Measurements from ENCODE around the gene PIK3CD.

Gene PIK3CD

DNA sequence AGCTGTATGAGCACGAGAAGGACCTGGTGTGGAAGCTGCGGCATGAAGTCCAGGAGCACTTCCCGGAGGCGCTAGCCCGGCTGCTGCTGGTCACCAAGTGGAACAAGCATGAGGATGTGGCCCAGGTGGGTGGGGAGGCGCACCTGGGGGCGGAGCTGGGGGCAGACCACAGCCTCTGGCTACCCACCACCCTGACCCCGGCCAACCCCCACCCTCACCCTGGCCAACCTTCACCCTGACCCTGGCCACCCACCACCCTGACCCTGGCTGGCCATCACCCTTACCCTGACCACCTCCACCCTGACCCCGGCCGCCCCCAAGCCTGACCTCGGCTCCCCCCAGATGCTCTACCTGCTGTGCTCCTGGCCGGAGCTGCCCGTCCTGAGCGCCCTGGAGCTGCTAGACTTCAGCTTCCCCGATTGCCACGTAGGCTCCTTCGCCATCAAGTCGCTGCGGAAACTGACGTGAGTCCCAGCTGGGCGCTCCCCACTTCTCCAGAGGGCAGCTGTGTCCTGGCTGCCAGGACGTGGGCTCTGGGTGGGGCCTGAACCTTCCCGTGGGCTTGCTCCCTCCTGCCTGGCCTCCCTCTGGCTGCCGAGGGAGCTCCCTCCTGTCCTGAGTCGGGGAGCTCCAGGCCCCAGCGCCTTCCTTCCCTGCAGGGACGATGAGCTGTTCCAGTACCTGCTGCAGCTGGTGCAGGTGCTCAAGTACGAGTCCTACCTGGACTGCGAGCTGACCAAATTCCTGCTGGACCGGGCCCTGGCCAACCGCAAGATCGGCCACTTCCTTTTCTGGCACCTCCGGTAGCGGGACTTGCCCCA lies 69.5 kb downstream of the PIK3CD start:
- TF ChIP-seq, protein P1, sequence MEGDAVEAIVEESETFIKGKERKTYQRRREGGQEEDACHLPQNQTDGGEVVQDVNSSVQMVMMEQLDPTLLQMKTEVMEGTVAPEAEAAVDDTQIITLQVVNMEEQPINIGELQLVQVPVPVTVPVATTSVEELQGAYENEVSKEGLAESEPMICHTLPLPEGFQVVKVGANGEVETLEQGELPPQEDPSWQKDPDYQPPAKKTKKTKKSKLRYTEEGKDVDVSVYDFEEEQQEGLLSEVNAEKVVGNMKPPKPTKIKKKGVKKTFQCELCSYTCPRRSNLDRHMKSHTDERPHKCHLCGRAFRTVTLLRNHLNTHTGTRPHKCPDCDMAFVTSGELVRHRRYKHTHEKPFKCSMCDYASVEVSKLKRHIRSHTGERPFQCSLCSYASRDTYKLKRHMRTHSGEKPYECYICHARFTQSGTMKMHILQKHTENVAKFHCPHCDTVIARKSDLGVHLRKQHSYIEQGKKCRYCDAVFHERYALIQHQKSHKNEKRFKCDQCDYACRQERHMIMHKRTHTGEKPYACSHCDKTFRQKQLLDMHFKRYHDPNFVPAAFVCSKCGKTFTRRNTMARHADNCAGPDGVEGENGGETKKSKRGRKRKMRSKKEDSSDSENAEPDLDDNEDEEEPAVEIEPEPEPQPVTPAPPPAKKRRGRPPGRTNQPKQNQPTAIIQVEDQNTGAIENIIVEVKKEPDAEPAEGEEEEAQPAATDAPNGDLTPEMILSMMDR (IDR thresholded peaks at IDR 0.05; ENCODE audit: borderline replicate concordance, insufficient read depth, low read depth, low read length): no peak
- H3K4me3 ChIP-seq (ENCODE audit: low read depth, low read length): no peak overlapping the region

DNA sequence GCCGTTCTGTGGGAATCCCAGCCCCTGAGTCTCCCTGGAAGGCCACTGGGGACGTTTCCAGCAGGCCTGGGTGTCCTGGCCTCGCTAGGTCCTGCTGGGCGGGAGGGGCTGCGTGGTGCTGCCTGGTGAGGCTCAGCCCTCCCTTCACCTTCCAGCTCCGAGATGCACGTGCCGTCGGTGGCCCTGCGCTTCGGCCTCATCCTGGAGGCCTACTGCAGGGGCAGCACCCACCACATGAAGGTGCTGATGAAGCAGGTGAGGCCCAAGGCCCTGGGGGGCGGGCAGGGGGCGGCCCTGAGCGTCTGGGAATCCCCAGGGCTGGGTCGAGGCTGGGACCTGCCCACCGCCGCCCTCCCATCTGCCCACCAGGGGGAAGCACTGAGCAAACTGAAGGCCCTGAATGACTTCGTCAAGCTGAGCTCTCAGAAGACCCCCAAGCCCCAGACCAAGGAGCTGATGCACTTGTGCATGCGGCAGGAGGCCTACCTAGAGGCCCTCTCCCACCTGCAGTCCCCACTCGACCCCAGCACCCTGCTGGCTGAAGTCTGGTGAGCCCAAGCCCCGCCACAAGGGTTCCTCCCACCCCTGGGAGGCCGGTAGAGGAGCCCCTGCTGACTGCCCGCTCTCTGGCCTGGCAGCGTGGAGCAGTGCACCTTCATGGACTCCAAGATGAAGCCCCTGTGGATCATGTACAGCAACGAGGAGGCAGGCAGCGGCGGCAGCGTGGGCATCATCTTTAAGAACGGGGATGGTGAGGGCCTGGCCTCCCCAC lies 70.3 kb downstream of the PIK3CD start:
- H3K4me3 ChIP-seq (ENCODE audit: low read depth, low read length): no peak overlapping the region
- TF ChIP-seq, protein P1 (IDR thresholded peaks at IDR 0.05; ENCODE audit: borderline replicate concordance, insufficient read depth, low read depth, low read length): peak; percentile 77

DNA sequence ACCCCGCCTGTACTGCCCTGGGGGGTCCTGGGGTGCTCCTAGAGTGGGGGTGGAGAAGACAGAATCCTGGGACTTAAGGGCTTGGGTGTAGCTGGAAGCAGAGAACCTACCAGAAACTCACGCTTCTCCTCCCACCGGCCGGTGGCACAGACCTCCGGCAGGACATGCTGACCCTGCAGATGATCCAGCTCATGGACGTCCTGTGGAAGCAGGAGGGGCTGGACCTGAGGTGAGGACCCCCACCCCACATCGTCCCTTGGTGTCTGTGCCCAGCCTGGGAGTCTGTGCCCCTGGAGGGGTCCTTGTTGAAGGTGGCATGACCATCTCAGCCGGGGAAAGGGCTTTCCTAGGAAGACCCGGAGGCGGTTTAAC lies 70.8 kb downstream of the PIK3CD start:
- TF ChIP-seq, protein P1 (IDR thresholded peaks at IDR 0.05; ENCODE audit: borderline replicate concordance, insufficient read depth, low read depth, low read length): no peak
- H3K4me3 ChIP-seq (ENCODE audit: low read depth, low read length): no peak overlapping the region

DNA sequence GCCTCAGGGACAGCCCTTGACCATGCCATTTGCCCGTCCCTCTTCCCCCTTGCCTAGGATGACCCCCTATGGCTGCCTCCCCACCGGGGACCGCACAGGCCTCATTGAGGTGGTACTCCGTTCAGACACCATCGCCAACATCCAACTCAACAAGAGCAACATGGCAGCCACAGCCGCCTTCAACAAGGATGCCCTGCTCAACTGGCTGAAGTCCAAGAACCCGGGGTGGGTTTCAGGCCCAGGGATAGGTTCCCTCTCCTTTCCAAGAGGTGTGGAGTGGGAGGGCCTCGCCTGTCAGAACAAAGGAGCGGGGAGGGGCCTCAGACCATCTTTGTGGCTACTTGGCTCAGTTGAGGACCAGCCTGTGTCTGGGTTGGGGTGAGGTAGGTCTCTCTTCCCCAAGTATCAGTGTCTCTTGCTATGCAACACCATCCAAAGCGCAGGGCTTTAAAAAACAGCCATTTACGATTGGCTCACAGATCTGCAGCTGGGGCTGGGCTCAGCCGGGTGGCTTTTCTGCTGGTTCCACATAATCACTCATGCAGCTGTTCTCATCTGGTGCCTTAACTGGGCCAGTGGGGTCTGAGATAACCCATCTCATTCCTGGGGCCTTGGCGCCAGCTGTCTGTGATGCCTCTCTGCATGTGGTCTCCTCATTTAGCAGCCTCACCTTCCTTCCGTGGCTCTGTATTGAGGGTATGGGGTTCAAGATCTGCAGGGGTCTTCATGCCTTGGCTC lies 71.7 kb downstream of the PIK3CD start:
- TF ChIP-seq, protein P1 (IDR thresholded peaks at IDR 0.05; ENCODE audit: borderline replicate concordance, insufficient read depth, low read depth, low read length): no peak
- no peak overlapping the region for H3K4me3 ChIP-seq (ENCODE audit: low read depth, low read length)

DNA sequence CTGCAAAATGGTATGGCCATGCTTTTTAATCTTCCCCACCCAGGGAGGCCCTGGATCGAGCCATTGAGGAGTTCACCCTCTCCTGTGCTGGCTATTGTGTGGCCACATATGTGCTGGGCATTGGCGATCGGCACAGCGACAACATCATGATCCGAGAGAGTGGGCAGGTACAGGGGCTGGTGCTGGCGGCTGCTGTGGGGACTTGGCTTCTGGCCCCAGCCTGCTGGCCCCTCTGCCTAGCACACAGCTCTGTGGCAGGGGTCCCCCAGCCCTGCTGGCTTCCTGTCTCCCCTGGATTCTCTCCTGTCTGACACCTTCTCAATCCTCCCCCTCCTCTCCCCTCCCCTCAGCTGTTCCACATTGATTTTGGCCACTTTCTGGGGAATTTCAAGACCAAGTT lies 72.4 kb downstream of the PIK3CD start:
- H3K4me3 ChIP-seq (ENCODE audit: low read depth, low read length): no peak overlapping the region
- TF ChIP-seq, protein P1 (IDR thresholded peaks at IDR 0.05; ENCODE audit: borderline replicate concordance, insufficient read depth, low read depth, low read length): no peak

DNA sequence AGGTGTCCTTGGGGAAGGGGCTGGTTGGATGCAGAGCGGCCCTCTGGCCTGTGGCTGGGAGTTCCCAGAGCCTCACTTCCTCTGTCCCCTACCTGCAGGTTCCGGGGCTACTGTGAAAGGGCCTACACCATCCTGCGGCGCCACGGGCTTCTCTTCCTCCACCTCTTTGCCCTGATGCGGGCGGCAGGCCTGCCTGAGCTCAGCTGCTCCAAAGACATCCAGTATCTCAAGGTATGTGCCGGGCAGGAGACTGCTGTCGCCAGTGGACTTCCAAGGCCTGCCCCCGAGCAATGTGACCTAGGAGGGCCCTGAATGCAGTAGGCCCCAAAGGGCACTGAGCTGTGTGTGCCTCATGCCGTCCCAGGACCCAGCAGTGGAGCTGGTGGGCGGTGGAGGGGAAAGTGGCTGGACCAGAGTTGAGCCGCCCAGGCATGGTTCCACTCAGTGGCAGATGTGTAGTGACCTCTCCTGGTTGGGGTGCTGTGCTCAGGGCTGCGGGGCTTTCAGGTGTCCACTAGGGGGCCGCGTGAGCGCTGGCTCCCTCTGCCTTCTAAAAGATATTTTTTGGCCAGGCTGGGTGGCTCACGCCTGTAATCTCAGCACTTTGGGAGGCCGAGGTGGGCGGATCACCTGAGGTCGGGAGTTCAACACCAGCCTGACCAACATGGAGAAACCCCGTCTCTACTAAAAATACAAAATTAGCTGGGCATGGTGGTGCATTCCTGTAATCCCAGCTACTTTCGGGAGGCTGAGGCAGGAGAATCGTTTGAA lies 73.4 kb downstream of the PIK3CD start:
- no peak overlapping the region for H3K4me3 ChIP-seq (ENCODE audit: low read depth, low read length)
- TF ChIP-seq, protein P1 (IDR thresholded peaks at IDR 0.05; ENCODE audit: borderline replicate concordance, insufficient read depth, low read depth, low read length): peak; percentile 87

All from GM12875 (cell line).